ENCODE measurements around the gene DIPK1B. TPM values are rescaled to one million over a fixed set of nuclear protein-coding genes. Genes with fewer than 3 reads are reported as not detected.
"Not testable (repeated sequence)": the region's sequence is repeated elsewhere in the genome, so short reads cannot be mapped to it uniquely, and the experiment has no call there.

The DIPK1B gene
- total RNA-seq, 4 donors from 2014 or later = 5.4 to 37.9 (median 15.8) TPM

DNA sequence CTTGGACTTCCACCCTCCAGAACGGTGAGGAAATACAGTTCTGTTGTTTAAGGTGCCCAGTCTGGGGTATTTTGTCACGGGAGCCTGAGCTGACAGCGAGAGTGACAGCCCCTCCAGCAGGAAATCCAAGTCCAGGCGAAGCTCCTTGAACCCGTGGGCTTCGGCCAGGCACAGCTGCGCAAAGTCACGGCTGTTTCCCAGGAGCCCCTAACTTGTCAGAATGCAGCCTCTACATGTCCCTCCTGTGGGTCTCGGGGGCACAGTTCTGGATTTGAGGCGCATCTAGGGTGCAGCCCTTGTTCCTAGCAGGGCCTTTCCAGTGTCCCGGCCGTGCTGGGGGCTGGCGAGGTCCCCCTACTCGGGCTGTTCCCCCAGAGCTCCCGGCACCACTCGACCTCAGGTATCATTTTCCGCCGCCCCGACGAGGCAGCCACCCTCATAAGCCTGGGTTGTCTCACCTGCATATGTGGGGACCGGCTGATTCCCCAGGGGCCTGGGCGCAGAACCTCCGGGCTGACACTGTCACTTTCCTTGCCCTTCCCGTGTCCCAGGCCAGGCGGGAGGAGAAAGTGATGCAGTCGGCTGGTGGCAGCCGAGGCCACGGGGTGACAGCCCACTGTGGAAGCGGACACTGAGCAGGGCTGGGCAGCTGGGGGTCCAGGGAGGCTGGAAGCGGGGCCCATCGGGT is 41.1 kb downstream of the DIPK1B start:
- peaks cover 0 to 44% (median 4%) of the 10 kb centered on the region in 4 donors for H3K9me3 ChIP-seq
- no peaks in the 10 kb centered on the region for H3K36me3 ChIP-seq
- H3K27me3 ChIP-seq = no peaks in the 10 kb centered on the region
- no peak for DNase-seq (ENCODE audit: low spot score in 2 of 2)
- H3K4me3 ChIP-seq = no peak overlapping the region
- TF ChIP-seq, protein P1, sequence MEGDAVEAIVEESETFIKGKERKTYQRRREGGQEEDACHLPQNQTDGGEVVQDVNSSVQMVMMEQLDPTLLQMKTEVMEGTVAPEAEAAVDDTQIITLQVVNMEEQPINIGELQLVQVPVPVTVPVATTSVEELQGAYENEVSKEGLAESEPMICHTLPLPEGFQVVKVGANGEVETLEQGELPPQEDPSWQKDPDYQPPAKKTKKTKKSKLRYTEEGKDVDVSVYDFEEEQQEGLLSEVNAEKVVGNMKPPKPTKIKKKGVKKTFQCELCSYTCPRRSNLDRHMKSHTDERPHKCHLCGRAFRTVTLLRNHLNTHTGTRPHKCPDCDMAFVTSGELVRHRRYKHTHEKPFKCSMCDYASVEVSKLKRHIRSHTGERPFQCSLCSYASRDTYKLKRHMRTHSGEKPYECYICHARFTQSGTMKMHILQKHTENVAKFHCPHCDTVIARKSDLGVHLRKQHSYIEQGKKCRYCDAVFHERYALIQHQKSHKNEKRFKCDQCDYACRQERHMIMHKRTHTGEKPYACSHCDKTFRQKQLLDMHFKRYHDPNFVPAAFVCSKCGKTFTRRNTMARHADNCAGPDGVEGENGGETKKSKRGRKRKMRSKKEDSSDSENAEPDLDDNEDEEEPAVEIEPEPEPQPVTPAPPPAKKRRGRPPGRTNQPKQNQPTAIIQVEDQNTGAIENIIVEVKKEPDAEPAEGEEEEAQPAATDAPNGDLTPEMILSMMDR (IDR thresholded peaks at IDR 0.05) = no peak
- TF ChIP-seq EP300 (IDR thresholded peaks at IDR 0.05) = no peak
- no peak for TF ChIP-seq POLR2A (IDR thresholded peaks at IDR 0.05)
- H3K4me1 ChIP-seq = peaks cover 0 to 18% (median 7%) of the 10 kb centered on the region in 4 donors
- 81 to 82% methylated on average over 24 to 25 of the region's 31 CpGs for WGBS, 2 donors
- no peak overlapping the region for H3K27ac ChIP-seq

DNA sequence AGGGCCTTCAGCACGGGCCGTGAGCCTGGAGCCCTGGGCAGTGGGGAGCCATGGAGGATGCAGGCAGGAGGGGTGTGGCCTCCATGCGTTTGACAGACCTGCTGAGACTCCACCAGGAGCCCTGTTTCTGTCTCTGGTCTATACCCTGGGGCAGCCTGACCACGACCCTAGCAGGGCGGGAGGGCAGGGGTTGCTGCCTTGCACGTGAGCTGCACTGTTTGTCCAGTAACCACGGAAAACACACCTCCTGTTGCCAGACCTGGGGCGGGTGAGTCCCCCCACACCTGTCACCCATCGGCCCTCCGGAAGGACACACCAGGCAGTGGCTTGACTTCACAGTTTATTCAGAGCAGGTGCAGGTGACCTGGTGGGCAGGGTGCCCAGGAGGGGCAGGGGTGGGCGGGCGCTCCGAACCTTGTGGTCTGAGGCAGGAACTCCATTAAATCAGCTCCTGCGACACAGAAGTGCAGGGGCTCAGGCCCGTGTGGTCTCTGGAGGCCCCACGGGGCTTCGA is 41.7 kb downstream of the DIPK1B start:
- DNase-seq (ENCODE audit: low spot score in 2 of 2) = no peak
- WGBS, 2 donors = 64 to 74% methylated on average over 7 to 16 of the region's 17 CpGs
- TF ChIP-seq, protein P1 (IDR thresholded peaks at IDR 0.05) = no peak
- no peak for TF ChIP-seq POLR2A (IDR thresholded peaks at IDR 0.05)
- TF ChIP-seq EP300 (IDR thresholded peaks at IDR 0.05) = no peak

DNA sequence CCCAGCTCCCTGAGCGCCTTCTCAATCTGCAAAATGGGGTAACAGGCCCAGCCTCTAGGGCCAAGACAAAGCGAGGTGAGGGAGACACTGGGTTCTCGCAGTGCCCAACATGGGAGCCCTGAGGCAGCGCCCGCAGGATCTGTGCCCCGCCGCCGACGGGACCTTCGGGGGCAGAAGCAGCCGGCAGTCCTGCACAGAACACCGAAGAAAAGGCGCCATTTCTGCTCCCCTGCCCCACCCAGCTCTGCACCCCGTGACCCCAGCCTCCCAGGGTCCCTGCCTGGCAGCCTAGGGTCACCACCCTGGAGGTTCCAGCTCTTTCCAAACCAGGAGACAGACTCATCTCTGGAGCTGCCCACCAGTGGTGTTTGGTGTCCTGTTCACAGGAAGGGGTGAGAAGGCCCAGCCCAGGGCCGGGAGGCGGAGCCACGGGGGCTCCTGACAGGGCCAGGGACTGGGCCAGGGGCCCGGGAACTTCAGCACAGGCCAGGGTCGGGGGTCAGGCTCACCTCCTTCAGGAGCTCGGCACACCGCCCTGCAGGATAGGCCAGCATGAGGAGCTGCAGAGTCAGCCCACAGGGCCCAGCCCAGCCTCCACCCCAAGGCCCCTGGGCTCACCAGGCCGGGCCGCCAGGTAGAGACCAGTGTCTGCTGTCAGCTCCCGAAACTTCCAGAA is 42.4 kb downstream of the DIPK1B start:
- H3K4me1 ChIP-seq = peaks cover 0 to 7% (median 3%) of the 10 kb centered on the region in 4 donors
- TF ChIP-seq POLR2A (IDR thresholded peaks at IDR 0.05) (no peak), EP300 (IDR thresholded peaks at IDR 0.05) (no peak)
- TF ChIP-seq, protein P1 (IDR thresholded peaks at IDR 0.05) = no peak
- peaks cover 0 to under 1% of the 10 kb centered on the region in 2 donors for H3K27me3 ChIP-seq
- peaks cover 0 to 44% (median 4%) of the 10 kb centered on the region in 4 donors for H3K9me3 ChIP-seq
- no peak overlapping the region for H3K27ac ChIP-seq
- 76 to 90% methylated on average over 17 to 24 of the region's 24 CpGs for WGBS, 2 donors
- no peaks in the 10 kb centered on the region for H3K36me3 ChIP-seq
- no peak for DNase-seq (ENCODE audit: low spot score in 2 of 2)
- H3K4me3 ChIP-seq = no peak overlapping the region

More for the DNA sequence above, 41.7 kb downstream of the DIPK1B start:
- no peaks in the 10 kb centered on the region for H3K36me3 ChIP-seq
- H3K9me3 ChIP-seq = peaks cover 0 to 44% (median 4%) of the 10 kb centered on the region in 4 donors
- H3K27ac ChIP-seq = no peak overlapping the region
- no peak overlapping the region for H3K4me3 ChIP-seq
- peaks cover 0 to 12% (median 6%) of the 10 kb centered on the region in 4 donors for H3K4me1 ChIP-seq
- H3K27me3 ChIP-seq = no peaks in the 10 kb centered on the region

DNA sequence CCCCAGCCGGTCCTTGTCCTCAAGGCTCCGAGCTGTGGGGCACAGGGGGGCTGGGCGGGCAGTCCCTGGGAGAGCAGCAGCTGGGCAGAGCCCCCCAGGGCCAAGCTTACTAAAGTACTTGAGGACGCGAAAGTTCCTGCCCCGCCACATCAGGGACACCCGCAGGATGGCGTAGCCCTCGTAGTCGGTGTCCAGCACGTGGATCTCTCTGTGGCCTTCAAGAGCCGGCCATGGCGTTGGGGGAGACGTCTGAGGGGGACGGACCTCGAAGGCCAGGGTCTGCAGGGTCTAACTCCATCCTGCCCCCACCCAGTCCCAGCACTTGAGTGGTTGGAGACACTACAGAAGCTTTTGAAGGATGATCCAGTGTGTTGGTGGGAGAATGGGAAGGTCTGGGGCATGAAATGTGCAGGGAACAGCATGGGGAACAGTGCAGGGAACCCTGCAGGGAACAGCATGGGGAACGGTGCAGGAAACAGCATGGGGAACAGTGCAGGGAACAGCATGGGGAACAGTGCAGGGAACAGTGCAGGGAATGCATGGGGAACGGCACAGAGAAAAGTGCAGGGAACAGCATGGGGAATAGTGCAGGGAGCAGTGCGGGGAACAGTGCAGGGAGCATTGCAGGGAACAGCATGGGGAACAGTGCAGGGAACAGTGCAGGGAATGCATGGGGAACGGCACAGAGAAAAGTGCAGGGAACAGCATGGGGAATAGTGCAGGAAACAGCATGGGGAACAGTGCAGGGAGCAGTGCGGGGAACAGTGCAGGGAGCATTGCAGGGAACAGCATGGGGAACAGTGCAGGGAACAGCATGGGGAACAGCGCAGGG is 43.1 kb downstream of the DIPK1B start:
- not testable (repeated sequence) for H3K4me3 ChIP-seq; H3K36me3 ChIP-seq; H3K27me3 ChIP-seq; H3K27ac ChIP-seq; DNase-seq (ENCODE audit: low spot score in 2 of 2); H3K4me1 ChIP-seq
- H3K9me3 ChIP-seq = peaks cover 0 to 44% (median 4%) of the 10 kb centered on the region in 4 donors
- WGBS, 2 donors = 83 to 87% methylated on average over 15 to 22 of the region's 22 CpGs

DNA sequence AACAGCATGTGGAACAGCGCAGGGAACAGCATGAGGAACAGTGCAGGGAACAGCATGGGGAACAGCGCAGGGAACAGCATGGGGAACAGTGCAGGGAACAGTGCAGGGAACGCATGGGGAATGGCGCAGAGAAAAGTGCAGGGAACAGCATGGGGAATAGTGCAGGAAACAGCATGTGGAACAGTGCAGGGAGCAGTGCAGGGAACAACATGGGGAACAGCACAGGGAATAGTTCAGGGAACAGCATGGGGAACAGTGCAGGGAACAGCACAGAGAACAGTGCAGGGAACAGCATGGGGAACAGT is 43.7 kb downstream of the DIPK1B start:
- Histone ChIP-seq H3K9me3 (peaks cover 0 to 44% (median 4%) of the 10 kb centered on the region in 4 donors), H3K36me3 (no peaks in the 10 kb centered on the region), H3K27me3 (peaks cover 0 to 10% of the 10 kb centered on the region in 2 donors), H3K4me1 (peaks cover 0 to 16% (median 4%) of the 10 kb centered on the region in 4 donors), H3K27ac (no peak overlapping the region), H3K4me3 (no peak overlapping the region)
- TF ChIP-seq POLR2A (IDR thresholded peaks at IDR 0.05) (no peak), EP300 (IDR thresholded peaks at IDR 0.05) (no peak)
- TF ChIP-seq, protein P1 (IDR thresholded peaks at IDR 0.05) = no peak
- no peak for DNase-seq (ENCODE audit: low spot score in 2 of 2)
- WGBS, 2 donors = 85 to 93% methylated on average over 4 of the region's 4 CpGs
